Neutrophil (primary cell): ENCODE results near the gene RCBTB2.
A peak's percentile ranks its signal among the peaks of the same experiment; 100 is the strongest.

Source experiments
- H3K27ac ChIP-seq: fragments of 200-600 bp; sonication (generic); 2 replicates; pipeline ENCODE4 v1.5.1; 2016; ENCODE audit warnings: mild to moderate bottlenecking, moderate library complexity
- H3K27me3 ChIP-seq: fragments of 200-600 bp; sonication (generic); 2 replicates; pipeline ENCODE4 v1.6.0; 2016; ENCODE audit warnings: mild to moderate bottlenecking
- H3K36me3 ChIP-seq: fragments of 200-600 bp; sonication (generic); 2 replicates; pipeline ENCODE4 v1.5.1; 2017
- H3K4me1 ChIP-seq, 2 experiments: fragments of 200-600 bp in 1 of 2; sonication (generic) in 1 of 2; 1 replicate in 1 of 2; 2 replicates in 1 of 2; pipeline versions ENCODE4 v1.5.1 to v1.6.1; 2013 to 2016; ENCODE audit warnings: low read depth in 1 of 2, low read length in 1 of 2, mild to moderate bottlenecking in 1 of 2, moderate library complexity in 1 of 2; ENCODE audit not compliant: control insufficient read depth in 1 of 2, insufficient read depth in 1 of 2
- H3K4me3 ChIP-seq, 2 experiments: fragments of 200-600 bp in 1 of 2; sonication (generic) in 1 of 2; 1 replicate in 1 of 2; 2 replicates in 1 of 2; pipeline ENCODE4 v1.5.1; 2013 to 2016; ENCODE audit warnings: low read depth in 1 of 2, low read length in 1 of 2, mild to moderate bottlenecking in 1 of 2, moderate library complexity in 1 of 2
- H3K9me3 ChIP-seq: fragments of 200-600 bp; sonication (generic); 2 replicates; pipeline ENCODE4 v1.5.1; 2016
- CTCF ChIP-seq: fragments of 200-600 bp; sonication (generic); IDR thresholded peaks from 2 replicates; pipeline ENCODE4 v1.5.1; 2016; ENCODE audit warnings: antibody characterized with exemption

The RCBTB2 gene

DNA sequence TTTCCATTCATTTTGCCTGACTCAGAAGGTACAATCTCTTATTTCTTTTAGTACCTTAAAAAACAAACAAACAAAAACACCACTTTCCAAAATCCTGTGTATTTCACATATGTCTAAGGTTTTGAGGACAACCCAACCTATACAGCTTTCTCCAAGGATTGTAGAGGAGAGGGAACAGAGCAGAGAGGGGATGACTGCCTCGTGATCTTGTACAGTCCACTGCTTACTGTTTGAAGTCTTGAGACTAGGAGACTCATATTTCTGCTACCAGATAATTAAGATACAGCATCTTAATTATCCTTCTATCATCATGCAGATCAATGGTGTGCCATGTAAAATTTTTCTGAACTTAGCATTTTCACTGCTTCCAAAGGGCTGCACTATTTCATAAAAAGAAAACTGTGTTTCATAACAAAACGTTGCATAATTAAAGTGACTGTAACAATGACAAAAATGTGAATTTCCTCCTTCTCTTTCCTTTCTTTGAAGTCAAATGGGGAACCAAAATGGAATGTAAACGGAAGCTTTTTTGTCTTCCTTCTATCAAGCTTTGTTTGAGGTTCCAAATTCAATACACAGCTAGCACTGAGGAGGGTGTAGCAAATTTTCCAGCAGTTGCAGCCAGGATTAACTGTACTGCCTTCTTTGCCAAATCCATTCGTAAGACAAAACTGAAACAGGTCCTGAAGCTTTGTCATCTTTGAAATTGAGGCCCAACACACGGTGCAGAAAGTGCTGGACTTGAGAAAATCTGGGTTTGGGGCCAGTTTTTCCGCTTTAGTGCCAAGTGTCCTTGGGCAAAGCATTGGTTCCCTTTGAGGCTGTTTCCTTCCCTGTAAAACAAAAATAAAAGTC, 34.9 kb upstream of the RCBTB2 start:
- H3K36me3 ChIP-seq = no peaks in the 10 kb centered on the region
- no peak for TF ChIP-seq CTCF
- H3K27ac ChIP-seq = peak overlapping the region; percentile 96
- H3K4me1 ChIP-seq = peaks cover 96 to 100% of the 10 kb centered on the region in 2 experiments
- peak overlapping the region; percentile 34 to 50 for H3K4me3 ChIP-seq
- H3K9me3 ChIP-seq = no peaks in the 10 kb centered on the region
- no peaks in the 10 kb centered on the region for H3K27me3 ChIP-seq

- TF ChIP-seq CTCF = no peak
- Histone ChIP-seq H3K27ac (peak overlapping the region; percentile 95), H3K36me3 (no peaks in the 10 kb centered on the region), H3K27me3 (no peaks in the 10 kb centered on the region), H3K9me3 (no peaks in the 10 kb centered on the region), H3K4me1 (peaks cover 82 to 88% of the 10 kb centered on the region in 2 experiments), H3K4me3 (no peak overlapping the region)
Measured at GRCh38 chr13:48564056-48564455, 31.2 kb upstream of the RCBTB2 start.

- H3K4me1 ChIP-seq = peaks cover 77 to 84% of the 10 kb centered on the region in 2 experiments
- no peak for TF ChIP-seq CTCF
- no peaks in the 10 kb centered on the region for H3K9me3 ChIP-seq
- peak overlapping the region in 1 of 2 experiments; percentile 37 for H3K4me3 ChIP-seq
- peak overlapping the region; percentile 95 for H3K27ac ChIP-seq
- no peaks in the 10 kb centered on the region for H3K27me3 ChIP-seq
- no peaks in the 10 kb centered on the region for H3K36me3 ChIP-seq
Measured at GRCh38 chr13:48563626-48564025, 30.7 kb upstream of the RCBTB2 start.

GRCh38 chr13:48562296-48563066, 29.6 kb upstream of the RCBTB2 start:
- peaks cover 66 to 74% of the 10 kb centered on the region in 2 experiments for H3K4me1 ChIP-seq
- TF ChIP-seq CTCF = no peak
- H3K4me3 ChIP-seq = peak overlapping the region; percentile 24 to 37
- H3K27me3 ChIP-seq = no peaks in the 10 kb centered on the region
- H3K36me3 ChIP-seq = no peaks in the 10 kb centered on the region
- H3K27ac ChIP-seq = peak overlapping the region; percentile 95
- no peaks in the 10 kb centered on the region for H3K9me3 ChIP-seq

GRCh38 chr13:48561466-48562235, 28.8 kb upstream of the RCBTB2 start:
- Histone ChIP-seq H3K9me3 (no peaks in the 10 kb centered on the region), H3K27ac (peak overlapping the region; percentile 95), H3K4me1 (peaks cover 65 to 74% of the 10 kb centered on the region in 2 experiments), H3K27me3 (no peaks in the 10 kb centered on the region), H3K36me3 (no peaks in the 10 kb centered on the region), H3K4me3 (peak overlapping the region; percentile 24 to 37)
- TF ChIP-seq CTCF = no peak
